Testis (tissue), 5 donors: ENCODE data around the gene SEMA3F. TPM values are rescaled to one million over a fixed set of nuclear protein-coding genes. Genes with fewer than 3 reads are reported as not detected.

Experiments used
- DNase-seq: peaks from one replicate; pipeline ENCODE4 v3.0.0-alpha.2; 2019
- H3K27ac ChIP-seq, 2 donors: fragments of 200-600 bp; sonication (generic); one replicate each; pipeline ENCODE4 v1.5.1; 2019
- H3K27me3 ChIP-seq: fragments of 200-600 bp; sonication (generic); one replicate; pipeline ENCODE4 v1.5.1; 2019
- H3K36me3 ChIP-seq: fragments of 200-600 bp; sonication (generic); one replicate; pipeline ENCODE4 v1.5.1; 2017; ENCODE audit warnings: low read depth; ENCODE audit errors: missing control alignments
- H3K4me1 ChIP-seq: fragments of 200-600 bp; sonication (generic); one replicate; pipeline ENCODE4 v1.5.1; 2019
- H3K4me3 ChIP-seq, 2 donors: fragments of 200-600 bp; sonication (generic); one replicate each; pipeline ENCODE4 v1.5.1; 2017 to 2019
- H3K9me3 ChIP-seq: fragments of 200-600 bp; sonication (generic); one replicate; pipeline ENCODE4 v1.5.1; 2017
- CTCF ChIP-seq, 3 experiments: fragments of 450-650 bp in 2 of 3; fragments of 200-600 bp in 1 of 3; sonication (generic) in 1 of 3; IDR thresholded peaks; one replicate each; pipeline ENCODE4 v1.5.1; 2016 to 2019; ENCODE audit warnings: antibody characterized with exemption in 3 of 3, mild to moderate bottlenecking in 2 of 3, moderate library complexity in 1 of 3
- POLR2A ChIP-seq: fragments of 450-650 bp; IDR thresholded peaks from one replicate; pipeline ENCODE4 v1.6.1; 2017; ENCODE audit warnings: antibody characterized with exemption, mild to moderate bottlenecking, moderate library complexity
- WGBS, 2 donors: methylation state at CpG; one replicate each; pipeline ENCODE4 v1.1.5; 2018; 5-methylcytosine and 5-hydroxymethylcytosine counted together
- intact Hi-C: fragments of 100-400 bp; cut with DNase I; formaldehyde crosslinking; loops from one replicate; pipeline ENCODE4 v1.15.1; 2023; ENCODE audit warnings: low total_unique reads
- long read RNA-seq, 2 donors: transcript quantifications; one replicate each; lab custom pipeline, GENCODE V29; 2026
- polyA plus RNA-seq: library from polyadenylated mRNA; stranded (reverse); fragments of 350-450 nt; fragmentation: Illumina TruSeq; extraction: RNeasy Lipid Tissue Mini Kit (QIAGEN cat#74804); gene quantifications from one replicate; pipeline ENCODE4 v1.2.3, GENCODE V29; 2014; ENCODE audit warnings: low read depth, low replicate concordance; ENCODE audit not compliant: insufficient read depth
- total RNA-seq, 2 donors: library from RNA; depleted of rRNA; stranded (reverse); fragments of >200 nt; gene quantifications; one replicate each; pipeline ENCODE4 v1.2.3, GENCODE V29; 2016

The SEMA3F gene
- total RNA-seq (1 to 10 TPM; 6.9 to 8.3 TPM), polyA plus RNA-seq (7.5 TPM)
- long read RNA-seq, donor 1, partial matches to known transcripts, result 10 of 11 reads
- long read RNA-seq, donor 1, other reads (novel, unspliced or antisense), result 0 of 11 reads
- long read RNA-seq, donor 2, result 0 reads

DNA sequence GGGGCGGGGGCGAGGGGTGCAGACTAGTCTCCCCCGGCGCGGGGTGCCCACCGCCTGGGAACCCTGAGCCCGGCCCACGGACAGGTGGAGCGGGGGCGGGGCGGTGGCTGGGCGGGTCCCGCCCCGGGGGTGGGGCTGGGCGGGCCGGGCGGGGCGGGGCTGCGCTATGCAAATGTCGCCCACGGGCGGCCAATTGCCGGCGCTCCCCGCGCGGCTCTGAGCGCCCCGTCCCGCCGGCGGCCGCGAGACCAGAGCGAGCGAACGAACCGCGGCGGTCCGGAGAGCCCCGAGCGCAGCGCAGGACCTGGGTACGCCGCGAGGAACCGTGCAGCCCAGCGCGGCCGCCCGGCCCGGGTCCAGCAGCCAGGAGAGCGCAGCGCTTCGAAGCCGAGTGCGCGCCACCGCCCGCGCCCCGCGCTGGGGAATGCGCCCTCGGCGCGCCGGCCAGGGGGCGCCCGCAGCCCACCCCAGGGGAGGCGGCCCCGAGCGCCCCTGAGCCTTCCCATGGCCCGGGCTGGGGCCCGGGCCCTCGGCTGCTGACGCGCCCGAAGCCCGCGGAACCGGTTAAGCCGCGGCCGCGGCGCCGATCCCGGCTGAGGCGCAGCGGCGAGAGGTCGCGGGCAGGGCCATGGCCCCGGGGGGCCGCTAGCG, at the start of gene SEMA3F:
SEMA3F (plus strand) TSS at position 485 of the 651 bp plus-strand sequence. CDS start 4,299 bp downstream, outside the sequence.
- Histone ChIP-seq H3K4me1 (peaks cover 17% of the 10 kb centered on the region), H3K27me3 (no peaks in the 10 kb centered on the region), H3K36me3 (no peaks in the 10 kb centered on the region), H3K27ac (no peak within 1 kb of the TSS), H3K4me3 (peak within 1 kb of the TSS; percentile 35 to 50), H3K9me3 (no peaks in the 10 kb centered on the region)
- intact Hi-C loops, result no loop called here
- no peak for TF ChIP-seq POLR2A
- TF ChIP-seq CTCF (IDR thresholded peaks at IDR 0.05), result no peak
- 0 to 1% methylated on average over 16 to 56 of the region's 98 CpGs for WGBS, 2 donors
- peak; percentile 64 for DNase-seq

- 88 to 91% methylated on average over 5 of the region's 5 CpGs for WGBS, 2 donors
- no peak overlapping the region for H3K4me3 ChIP-seq
- H3K9me3 ChIP-seq, result no peaks in the 10 kb centered on the region
- DNase-seq, result no peak
- H3K27ac ChIP-seq, result no peak overlapping the region
- intact Hi-C loops, result no loop called here
- no peak for TF ChIP-seq POLR2A
- no peak for TF ChIP-seq CTCF (IDR thresholded peaks at IDR 0.05)
- no peaks in the 10 kb centered on the region for H3K27me3 ChIP-seq
- no peaks in the 10 kb centered on the region for H3K36me3 ChIP-seq
- H3K4me1 ChIP-seq, result no peaks in the 10 kb centered on the region
Observed at GRCh38 chr3:50111757-50112156, 43.4 kb upstream of the SEMA3F start.

DNA sequence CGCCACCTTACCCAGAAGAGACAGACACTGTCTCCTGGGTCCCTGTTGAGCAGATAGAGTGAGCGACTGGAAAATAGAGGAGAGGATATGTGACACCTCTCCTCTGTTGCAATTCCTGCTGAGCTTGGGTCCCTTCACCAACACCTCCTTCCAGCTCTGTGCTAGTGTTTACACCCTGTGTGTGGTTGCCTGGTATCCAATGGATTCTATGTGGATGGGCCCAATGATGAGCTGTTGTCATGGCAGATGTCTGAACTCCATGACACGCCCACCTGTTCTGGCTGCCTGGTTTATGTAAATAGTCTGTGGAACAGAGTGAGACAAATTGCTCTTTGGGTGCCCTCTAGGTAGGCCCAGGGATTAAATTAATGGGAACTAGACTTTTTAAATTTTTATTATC, 42.7 kb upstream of the SEMA3F start:
- H3K27me3 ChIP-seq, result no peaks in the 10 kb centered on the region
- H3K4me3 ChIP-seq, result no peak overlapping the region
- intact Hi-C loops, result no loop called here
- no peak overlapping the region for H3K27ac ChIP-seq
- no peaks in the 10 kb centered on the region for H3K4me1 ChIP-seq
- DNase-seq, result no peak
- 90 to 98% methylated on average over 3 of the region's 3 CpGs for WGBS, 2 donors
- TF ChIP-seq POLR2A (no peak), CTCF (IDR thresholded peaks at IDR 0.05) (no peak)
- no peaks in the 10 kb centered on the region for H3K9me3 ChIP-seq
- no peaks in the 10 kb centered on the region for H3K36me3 ChIP-seq

GRCh38 chr3:50117120-50117519, 38.0 kb upstream of the SEMA3F start:
- 88 to 90% methylated on average over 8 of the region's 8 CpGs for WGBS, 2 donors
- Histone ChIP-seq H3K9me3 (no peaks in the 10 kb centered on the region), H3K27me3 (no peaks in the 10 kb centered on the region), H3K4me1 (peaks cover 3% of the 10 kb centered on the region), H3K4me3 (no peak overlapping the region), H3K27ac (no peak overlapping the region), H3K36me3 (no peaks in the 10 kb centered on the region)
- no peak for DNase-seq
- TF ChIP-seq CTCF (IDR thresholded peaks at IDR 0.05) (no peak), POLR2A (no peak)
- intact Hi-C loops, result no loop called here

GRCh38 chr3:50118237-50118636, 36.9 kb upstream of the SEMA3F start:
- H3K36me3 ChIP-seq, result no peaks in the 10 kb centered on the region
- H3K4me3 ChIP-seq, result no peak overlapping the region
- H3K27ac ChIP-seq, result no peak overlapping the region
- no peak for TF ChIP-seq POLR2A
- no peak for TF ChIP-seq CTCF (IDR thresholded peaks at IDR 0.05)
- intact Hi-C loops, result no loop called here
- H3K27me3 ChIP-seq, result no peaks in the 10 kb centered on the region
- WGBS, 2 donors, result 85 to 88% methylated on average over 10 of the region's 10 CpGs
- peaks cover 4% of the 10 kb centered on the region for H3K4me1 ChIP-seq
- DNase-seq, result no peak
- H3K9me3 ChIP-seq, result no peaks in the 10 kb centered on the region
